ENCODE data around the gene ELOVL2.

ELOVL2 gene

DNA sequence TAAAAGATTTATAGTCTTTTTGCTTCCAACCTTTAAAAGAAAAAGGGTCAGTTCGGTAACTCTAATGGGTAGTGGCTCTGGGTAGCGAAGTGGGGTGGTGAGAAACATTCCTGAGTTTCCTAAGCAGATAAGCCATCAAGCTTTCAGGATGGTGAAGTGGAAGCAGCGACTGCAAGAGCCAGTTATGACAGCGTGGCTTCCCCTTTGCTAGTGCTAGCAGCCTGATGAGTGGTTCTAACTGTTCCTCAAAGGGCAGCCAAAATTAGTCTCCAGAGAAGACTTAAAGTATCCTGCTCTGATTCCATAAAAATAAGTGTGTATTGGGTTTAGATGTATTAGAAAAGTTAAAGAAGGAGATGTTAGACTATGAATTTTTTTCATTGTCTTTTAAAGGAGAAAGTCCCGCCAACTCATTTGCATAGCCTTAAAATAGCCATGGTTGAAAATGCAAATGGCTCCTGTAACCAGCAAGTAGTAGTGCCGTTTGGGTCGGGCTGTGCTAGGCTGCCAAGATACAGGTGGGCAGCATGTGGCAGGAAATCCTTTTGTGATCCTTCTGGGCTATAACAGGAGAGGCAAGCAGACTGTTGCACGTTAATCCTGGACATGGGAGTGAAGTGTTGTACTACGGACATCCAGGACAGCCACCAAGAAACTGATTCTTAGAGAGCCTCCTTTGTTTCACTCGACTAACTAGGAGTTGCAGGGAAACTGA, 18.0 kb downstream of the ELOVL2 start:
- H3K4me3 ChIP-seq = no peak overlapping the region
- H3K27me3 ChIP-seq (ENCODE audit: low read depth) = no peaks in the 10 kb centered on the region
- no peaks in the 10 kb centered on the region for H3K9me3 ChIP-seq
- H3K36me3 ChIP-seq (replicated peaks) = no peaks in the 10 kb centered on the region
- peak in 1 of 2 experiments; percentile 45 for DNase-seq (ENCODE audit: low spot score in 2 of 2)
- in situ Hi-C loops (cut with MboI; ENCODE audit: low sequenced_read_pairs) = no loop called here
- H3K4me1 ChIP-seq = peaks cover 20% of the 10 kb centered on the region

DNA sequence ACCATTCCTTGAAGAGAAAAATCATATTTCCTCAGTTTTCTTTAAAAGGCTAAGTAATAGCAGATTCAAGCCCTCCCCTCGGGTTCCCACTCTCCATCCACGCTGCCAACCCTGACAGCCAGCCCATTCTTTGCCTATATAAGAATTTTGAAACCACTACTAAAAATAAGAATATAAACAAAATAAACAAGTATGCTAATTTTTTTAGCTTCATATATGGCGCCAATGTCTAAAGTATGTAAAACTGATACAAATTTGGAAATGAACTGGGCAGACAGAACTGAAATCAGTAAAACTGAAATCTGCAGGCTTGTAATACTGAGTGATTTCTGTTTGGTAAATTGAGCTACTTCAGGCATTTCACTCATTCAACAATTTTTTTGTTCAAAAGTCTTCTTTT, 19.0 kb downstream of the ELOVL2 start:
- H3K27me3 ChIP-seq (ENCODE audit: low read depth) = no peaks in the 10 kb centered on the region
- DNase-seq (ENCODE audit: low spot score in 2 of 2) = no peak
- in situ Hi-C loops (cut with MboI; ENCODE audit: low sequenced_read_pairs) = no loop called here
- H3K4me1 ChIP-seq = peaks cover 20% of the 10 kb centered on the region
- H3K9me3 ChIP-seq = no peaks in the 10 kb centered on the region
- H3K4me3 ChIP-seq = no peak overlapping the region
- no peaks in the 10 kb centered on the region for H3K36me3 ChIP-seq (replicated peaks)

DNA sequence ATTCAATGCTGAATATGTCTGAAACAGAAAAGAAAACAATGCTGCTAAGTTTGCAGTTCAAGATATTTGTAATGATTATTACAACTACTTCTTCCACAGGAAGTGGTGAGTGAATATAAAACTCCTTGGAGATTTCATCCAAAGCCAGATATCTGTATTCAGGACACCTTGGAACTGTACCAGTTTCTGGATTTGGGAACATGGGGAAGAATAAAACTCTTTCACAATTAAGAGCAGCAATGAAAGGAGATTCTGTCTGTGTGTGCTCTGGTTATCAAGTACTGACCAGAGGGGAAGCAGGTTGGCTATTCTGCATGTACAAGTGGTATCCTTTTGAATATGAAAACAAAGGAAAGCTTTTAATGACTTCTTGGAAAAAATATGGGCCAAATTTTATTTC, 21.1 kb downstream of the ELOVL2 start:
- H3K4me3 ChIP-seq = no peak overlapping the region
- H3K36me3 ChIP-seq (replicated peaks) = no peaks in the 10 kb centered on the region
- H3K4me1 ChIP-seq = peaks cover 20% of the 10 kb centered on the region
- H3K9me3 ChIP-seq = no peaks in the 10 kb centered on the region
- no peaks in the 10 kb centered on the region for H3K27me3 ChIP-seq (ENCODE audit: low read depth)
- no peak for DNase-seq (ENCODE audit: low spot score in 2 of 2)
- in situ Hi-C loops (cut with MboI; ENCODE audit: low sequenced_read_pairs) = no loop called here

DNA sequence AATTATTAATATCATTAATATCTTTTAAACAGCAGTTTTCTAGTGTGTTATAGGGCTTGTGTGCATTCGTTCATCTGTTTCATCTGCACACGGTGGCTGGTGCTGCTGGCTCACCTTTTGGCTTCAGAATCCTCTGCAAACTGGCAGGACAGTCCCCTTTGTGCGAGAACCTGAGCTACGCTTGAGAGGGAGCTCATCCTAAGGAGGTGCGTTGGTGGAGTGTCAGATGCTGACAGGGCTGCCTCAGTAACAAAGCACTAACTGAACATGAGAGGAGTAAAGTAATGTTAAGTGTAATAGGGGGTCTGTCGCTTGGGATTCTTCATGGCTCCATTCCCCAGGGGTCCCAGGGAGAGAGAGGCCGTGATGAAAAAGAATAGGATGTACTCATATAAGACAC, 22.4 kb downstream of the ELOVL2 start:
- no peak overlapping the region for H3K4me3 ChIP-seq
- no peaks in the 10 kb centered on the region for H3K9me3 ChIP-seq
- peaks cover 19% of the 10 kb centered on the region for H3K4me1 ChIP-seq
- in situ Hi-C loops (cut with MboI; ENCODE audit: low sequenced_read_pairs) = no loop called here
- DNase-seq (ENCODE audit: low spot score in 2 of 2) = no peak
- H3K27me3 ChIP-seq (ENCODE audit: low read depth) = no peaks in the 10 kb centered on the region
- no peaks in the 10 kb centered on the region for H3K36me3 ChIP-seq (replicated peaks)

DNA sequence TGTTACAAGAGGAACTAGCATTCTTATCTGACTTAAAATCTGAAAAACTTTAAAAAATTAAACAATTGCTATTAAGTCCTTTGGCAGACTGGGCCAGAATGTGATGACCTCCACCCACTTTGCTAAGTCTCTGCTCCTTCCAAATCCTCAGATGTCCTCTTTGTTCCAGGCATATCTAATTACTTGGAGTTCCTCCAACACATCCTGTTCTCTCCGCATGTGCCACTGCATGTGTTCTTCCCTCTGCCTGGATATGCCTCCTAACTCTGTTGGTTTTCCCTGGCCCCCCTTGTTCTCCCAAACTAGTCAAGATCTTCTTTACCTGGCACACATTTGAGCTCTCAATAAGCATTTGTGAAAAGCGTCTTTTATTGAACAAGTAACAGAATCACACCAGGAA, 23.1 kb downstream of the ELOVL2 start:
- no peaks in the 10 kb centered on the region for H3K9me3 ChIP-seq
- H3K27me3 ChIP-seq (ENCODE audit: low read depth) = no peaks in the 10 kb centered on the region
- H3K36me3 ChIP-seq (replicated peaks) = no peaks in the 10 kb centered on the region
- H3K4me3 ChIP-seq = no peak overlapping the region
- H3K4me1 ChIP-seq = peaks cover 13% of the 10 kb centered on the region
- in situ Hi-C loops (cut with MboI; ENCODE audit: low sequenced_read_pairs) = no loop called here
- no peak for DNase-seq (ENCODE audit: low spot score in 2 of 2)

GRCh38 chr6:11018225-11018624, 25.9 kb downstream of the ELOVL2 start:
- in situ Hi-C loops (cut with MboI; ENCODE audit: low sequenced_read_pairs) = no loop called here
- Histone ChIP-seq H3K4me3 (no peak overlapping the region), H3K4me1 (no peaks in the 10 kb centered on the region), H3K9me3 (no peaks in the 10 kb centered on the region), H3K27me3 (ENCODE audit: low read depth) (no peaks in the 10 kb centered on the region), H3K36me3 (replicated peaks) (no peaks in the 10 kb centered on the region)
- no peak for DNase-seq (ENCODE audit: low spot score in 2 of 2)

DNA sequence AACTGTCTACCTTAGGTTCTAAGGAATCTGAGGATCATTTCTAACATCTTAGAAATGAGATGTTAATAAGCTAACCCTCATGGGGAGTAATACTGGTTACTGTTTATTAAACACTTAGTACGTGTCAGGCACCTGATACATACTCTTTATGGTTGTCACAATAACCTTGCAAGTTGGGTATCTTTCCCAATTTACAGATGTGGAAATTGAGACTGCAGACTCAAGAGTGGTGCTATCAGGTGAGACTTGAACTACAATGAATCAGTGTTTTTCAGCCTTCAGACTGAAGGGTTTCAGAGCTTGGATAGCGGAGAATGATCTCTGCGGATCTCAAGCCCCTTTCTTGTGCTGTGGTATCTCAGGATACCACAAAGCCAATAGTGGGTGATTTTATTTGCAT, 27.0 kb downstream of the ELOVL2 start:
- Histone ChIP-seq H3K4me3 (no peak overlapping the region), H3K4me1 (no peaks in the 10 kb centered on the region), H3K36me3 (replicated peaks) (no peaks in the 10 kb centered on the region), H3K27me3 (ENCODE audit: low read depth) (no peaks in the 10 kb centered on the region), H3K9me3 (no peaks in the 10 kb centered on the region)
- no peak for DNase-seq (ENCODE audit: low spot score in 2 of 2)
- in situ Hi-C loops (cut with MboI; ENCODE audit: low sequenced_read_pairs) = no loop called here

DNA sequence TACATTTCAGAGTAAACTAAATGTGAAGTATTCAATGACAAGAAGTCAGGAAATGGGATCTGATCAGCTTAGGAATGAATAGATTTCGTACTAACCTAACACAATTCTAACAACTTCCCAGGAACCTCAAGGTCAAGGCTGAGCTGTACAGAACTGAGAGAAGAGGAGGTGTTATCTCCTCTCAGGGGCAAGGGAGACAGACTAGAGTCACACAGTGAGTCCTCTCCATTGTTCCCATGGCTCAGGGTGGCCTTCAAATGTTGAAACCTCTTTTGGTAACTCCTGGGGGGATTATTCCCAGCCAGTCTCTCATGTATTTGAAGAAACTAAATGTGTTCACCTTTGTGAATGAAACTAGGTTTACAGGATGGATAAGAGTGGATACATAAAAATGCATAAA, 27.7 kb downstream of the ELOVL2 start:
- Histone ChIP-seq H3K36me3 (replicated peaks) (no peaks in the 10 kb centered on the region), H3K9me3 (no peaks in the 10 kb centered on the region), H3K4me3 (no peak overlapping the region), H3K27me3 (ENCODE audit: low read depth) (no peaks in the 10 kb centered on the region), H3K4me1 (no peaks in the 10 kb centered on the region)
- in situ Hi-C loops (cut with MboI; ENCODE audit: low sequenced_read_pairs) = no loop called here
- DNase-seq (ENCODE audit: low spot score in 2 of 2) = no peak

DNA sequence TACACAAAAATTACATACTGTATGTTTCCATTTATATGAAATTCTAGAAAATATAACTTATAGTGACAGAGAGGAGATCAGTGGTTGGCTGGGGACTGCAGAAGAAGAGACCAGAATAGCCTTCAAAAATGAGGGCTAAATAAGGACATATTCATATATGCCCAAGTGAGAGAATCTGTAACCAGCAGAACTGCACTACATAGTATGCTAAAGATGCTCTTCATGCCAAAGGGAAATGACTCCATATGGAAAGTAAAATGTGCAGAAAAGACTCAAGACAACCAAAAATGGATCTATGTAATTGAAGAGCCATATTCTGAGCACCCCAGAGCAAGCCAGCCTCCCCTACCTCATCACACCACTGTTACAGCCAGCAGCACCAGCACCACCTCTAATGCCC, 29.0 kb downstream of the ELOVL2 start:
- no peaks in the 10 kb centered on the region for H3K36me3 ChIP-seq (replicated peaks)
- no peaks in the 10 kb centered on the region for H3K27me3 ChIP-seq (ENCODE audit: low read depth)
- in situ Hi-C loops (cut with MboI; ENCODE audit: low sequenced_read_pairs) = no loop called here
- no peak for DNase-seq (ENCODE audit: low spot score in 2 of 2)
- H3K9me3 ChIP-seq = no peaks in the 10 kb centered on the region
- no peak overlapping the region for H3K4me3 ChIP-seq
- no peaks in the 10 kb centered on the region for H3K4me1 ChIP-seq

DNA sequence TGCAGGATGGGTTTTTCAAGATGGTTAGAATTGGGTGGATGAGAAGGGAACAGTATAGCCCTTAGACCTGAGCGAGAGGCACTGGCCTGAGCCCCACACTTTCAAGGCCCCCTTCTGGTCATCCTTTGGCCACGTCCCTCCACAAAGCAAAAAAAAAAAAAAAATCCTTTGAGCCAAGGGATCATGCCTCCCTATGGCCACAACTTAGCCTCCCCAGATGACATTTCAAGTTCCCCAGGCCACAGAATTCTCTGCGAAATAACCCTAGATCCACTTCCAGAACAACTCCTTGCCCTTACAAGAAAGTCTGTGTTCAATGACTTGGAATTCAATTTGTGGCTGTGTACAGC, 30.4 kb downstream of the ELOVL2 start:
- no peak for DNase-seq (ENCODE audit: low spot score in 2 of 2)
- no peaks in the 10 kb centered on the region for H3K4me1 ChIP-seq
- H3K4me3 ChIP-seq = no peak overlapping the region
- in situ Hi-C loops (cut with MboI; ENCODE audit: low sequenced_read_pairs) = no loop called here
- no peaks in the 10 kb centered on the region for H3K27me3 ChIP-seq (ENCODE audit: low read depth)
- H3K36me3 ChIP-seq (replicated peaks) = no peaks in the 10 kb centered on the region; the same call in 1 of the 2 replicates
- H3K9me3 ChIP-seq = no peaks in the 10 kb centered on the region

- in situ Hi-C loops (cut with MboI; ENCODE audit: low sequenced_read_pairs) = no loop called here
- Histone ChIP-seq H3K4me1 (no peaks in the 10 kb centered on the region), H3K36me3 (replicated peaks) (no peaks in the 10 kb centered on the region; the same call in 1 of the 2 replicates), H3K27me3 (ENCODE audit: low read depth) (no peaks in the 10 kb centered on the region), H3K4me3 (no peak overlapping the region), H3K9me3 (no peaks in the 10 kb centered on the region)
- no peak for DNase-seq (ENCODE audit: low spot score in 2 of 2)
Measured at GRCh38 chr6:11012976-11013720, 31.0 kb downstream of the ELOVL2 start.

DNA sequence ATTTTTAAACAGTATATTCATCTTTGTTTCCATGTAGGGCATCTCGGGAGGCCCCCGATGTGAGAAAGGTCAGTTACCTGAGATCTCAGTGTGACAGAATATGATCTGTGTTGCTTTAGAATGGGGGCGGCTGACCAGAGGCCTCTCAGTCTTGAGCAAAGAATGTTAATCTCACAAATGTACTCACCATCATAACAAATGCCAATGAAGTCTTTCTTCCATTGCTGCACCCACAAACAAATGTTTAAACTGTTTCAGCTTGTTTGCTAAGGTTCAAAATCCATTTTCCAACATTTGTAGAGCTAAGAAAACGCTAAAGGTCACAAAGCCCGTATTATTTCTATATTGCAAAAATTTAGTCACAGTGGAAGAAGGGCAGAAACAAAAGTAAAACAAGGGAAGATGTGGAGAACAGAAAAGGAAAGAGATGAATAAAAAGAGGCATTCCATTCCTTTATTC, 31.8 kb downstream of the ELOVL2 start:
- H3K4me3 ChIP-seq = no peak overlapping the region
- no peak for DNase-seq (ENCODE audit: low spot score in 2 of 2)
- H3K36me3 ChIP-seq (replicated peaks) = no peaks in the 10 kb centered on the region; the same call in 1 of the 2 replicates
- no peaks in the 10 kb centered on the region for H3K27me3 ChIP-seq (ENCODE audit: low read depth)
- H3K9me3 ChIP-seq = no peaks in the 10 kb centered on the region
- in situ Hi-C loops (cut with MboI; ENCODE audit: low sequenced_read_pairs) = no loop called here
- no peaks in the 10 kb centered on the region for H3K4me1 ChIP-seq

DNA sequence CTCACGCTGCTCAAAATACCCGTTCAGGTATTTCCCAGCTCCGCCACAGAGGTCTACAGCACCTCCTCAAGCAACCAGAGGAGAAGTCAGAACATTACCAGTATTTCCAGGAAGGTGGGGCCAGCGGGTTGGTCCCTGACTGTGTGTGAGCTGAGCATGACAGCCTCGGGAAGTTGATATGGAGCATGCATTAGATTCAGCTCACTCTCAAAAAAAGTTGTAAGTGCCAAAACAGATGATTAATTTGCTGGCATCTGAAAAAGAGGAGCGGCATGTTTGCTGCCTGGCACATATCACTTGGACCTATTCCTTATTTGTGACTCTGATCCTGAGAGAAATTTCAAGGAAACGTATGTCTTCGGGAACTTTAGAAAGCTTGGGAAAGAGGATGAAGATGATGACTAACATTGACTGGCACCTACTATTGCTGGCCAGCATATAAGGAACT, 32.3 kb downstream of the ELOVL2 start:
- in situ Hi-C loops (cut with MboI; ENCODE audit: low sequenced_read_pairs) = no loop called here

GRCh38 chr6:11009353-11009752, 34.8 kb downstream of the ELOVL2 start:
- no peaks in the 10 kb centered on the region for H3K4me1 ChIP-seq
- H3K27me3 ChIP-seq (ENCODE audit: low read depth) = no peaks in the 10 kb centered on the region
- no peaks in the 10 kb centered on the region; the same call in 1 of the 2 replicates for H3K36me3 ChIP-seq (replicated peaks)
- H3K9me3 ChIP-seq = no peaks in the 10 kb centered on the region
- no peak for DNase-seq (ENCODE audit: low spot score in 2 of 2)
- H3K4me3 ChIP-seq = no peak overlapping the region
- in situ Hi-C loops (cut with MboI; ENCODE audit: low sequenced_read_pairs) = no loop called here

More for the DNA sequence above, 32.3 kb downstream of the ELOVL2 start:
- Histone ChIP-seq H3K27me3 (ENCODE audit: low read depth) (no peaks in the 10 kb centered on the region), H3K4me1 (no peaks in the 10 kb centered on the region), H3K36me3 (replicated peaks) (no peaks in the 10 kb centered on the region; the same call in 1 of the 2 replicates), H3K9me3 (no peaks in the 10 kb centered on the region), H3K4me3 (no peak overlapping the region)
- no peak for DNase-seq (ENCODE audit: low spot score in 2 of 2)
